ENCODE results near the gene POLE. TPM values are rescaled to one million over a fixed set of nuclear protein-coding genes. Genes with fewer than 3 reads are reported as not detected.

The POLE gene
- total RNA-seq, 3 donors from 2014 or later, result 45.0 to 72.2 (median 55.1) TPM

DNA sequence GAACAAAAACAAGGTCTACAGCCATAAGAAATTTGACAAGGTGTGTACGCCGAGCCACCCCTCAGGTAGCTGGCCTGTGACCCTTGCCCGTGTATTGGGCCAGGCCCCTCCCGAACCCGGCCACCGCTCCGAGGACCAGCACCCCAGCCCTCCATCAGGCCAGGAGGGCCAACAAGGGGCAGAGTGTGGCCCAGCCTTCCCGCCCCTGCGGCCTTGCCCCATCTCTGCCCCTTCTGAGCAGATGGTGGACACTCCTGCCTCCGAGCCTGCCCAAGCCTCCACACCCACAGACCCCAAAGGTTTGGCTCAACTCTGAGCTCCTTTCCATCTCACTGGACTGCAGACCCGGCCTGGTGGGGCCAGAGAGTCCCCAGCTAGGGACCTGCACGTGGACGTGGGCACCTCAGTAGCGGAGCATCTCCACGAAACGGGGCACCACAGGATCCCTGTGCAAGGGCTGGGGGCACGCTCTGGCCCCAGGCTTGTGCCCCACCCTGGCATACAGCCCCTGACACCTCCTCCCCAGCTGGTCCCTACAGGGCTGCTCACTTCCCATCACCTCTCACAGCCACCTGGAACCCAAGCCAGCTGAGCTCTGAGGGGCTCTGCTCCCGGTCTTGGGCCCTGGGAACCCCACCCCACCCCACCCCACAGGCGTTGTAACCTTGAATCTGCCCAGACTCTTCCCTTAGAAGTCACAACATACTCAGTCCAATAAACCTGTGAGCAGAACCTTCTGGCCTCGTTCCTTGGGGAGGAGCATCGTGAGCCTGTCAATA lies 65.3 kb downstream of the POLE start:
- TF ChIP-seq, protein P1, sequence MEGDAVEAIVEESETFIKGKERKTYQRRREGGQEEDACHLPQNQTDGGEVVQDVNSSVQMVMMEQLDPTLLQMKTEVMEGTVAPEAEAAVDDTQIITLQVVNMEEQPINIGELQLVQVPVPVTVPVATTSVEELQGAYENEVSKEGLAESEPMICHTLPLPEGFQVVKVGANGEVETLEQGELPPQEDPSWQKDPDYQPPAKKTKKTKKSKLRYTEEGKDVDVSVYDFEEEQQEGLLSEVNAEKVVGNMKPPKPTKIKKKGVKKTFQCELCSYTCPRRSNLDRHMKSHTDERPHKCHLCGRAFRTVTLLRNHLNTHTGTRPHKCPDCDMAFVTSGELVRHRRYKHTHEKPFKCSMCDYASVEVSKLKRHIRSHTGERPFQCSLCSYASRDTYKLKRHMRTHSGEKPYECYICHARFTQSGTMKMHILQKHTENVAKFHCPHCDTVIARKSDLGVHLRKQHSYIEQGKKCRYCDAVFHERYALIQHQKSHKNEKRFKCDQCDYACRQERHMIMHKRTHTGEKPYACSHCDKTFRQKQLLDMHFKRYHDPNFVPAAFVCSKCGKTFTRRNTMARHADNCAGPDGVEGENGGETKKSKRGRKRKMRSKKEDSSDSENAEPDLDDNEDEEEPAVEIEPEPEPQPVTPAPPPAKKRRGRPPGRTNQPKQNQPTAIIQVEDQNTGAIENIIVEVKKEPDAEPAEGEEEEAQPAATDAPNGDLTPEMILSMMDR (IDR thresholded peaks at IDR 0.05), result no peak
- Histone ChIP-seq H3K4me1 (ENCODE audit: low read depth) (peaks cover 4% of the 10 kb centered on the region), H3K9me3 (peaks cover 3% of the 10 kb centered on the region), H3K36me3 (ENCODE audit: low read depth) (no peaks in the 10 kb centered on the region), H3K4me3 (no peak overlapping the region)
- DNase-seq (peak in 1 of 3 donors; percentile 34), ATAC-seq (no peak)
- intact Hi-C loops (cut with DNase I, micrococcal nuclease), result no loop called here

DNA sequence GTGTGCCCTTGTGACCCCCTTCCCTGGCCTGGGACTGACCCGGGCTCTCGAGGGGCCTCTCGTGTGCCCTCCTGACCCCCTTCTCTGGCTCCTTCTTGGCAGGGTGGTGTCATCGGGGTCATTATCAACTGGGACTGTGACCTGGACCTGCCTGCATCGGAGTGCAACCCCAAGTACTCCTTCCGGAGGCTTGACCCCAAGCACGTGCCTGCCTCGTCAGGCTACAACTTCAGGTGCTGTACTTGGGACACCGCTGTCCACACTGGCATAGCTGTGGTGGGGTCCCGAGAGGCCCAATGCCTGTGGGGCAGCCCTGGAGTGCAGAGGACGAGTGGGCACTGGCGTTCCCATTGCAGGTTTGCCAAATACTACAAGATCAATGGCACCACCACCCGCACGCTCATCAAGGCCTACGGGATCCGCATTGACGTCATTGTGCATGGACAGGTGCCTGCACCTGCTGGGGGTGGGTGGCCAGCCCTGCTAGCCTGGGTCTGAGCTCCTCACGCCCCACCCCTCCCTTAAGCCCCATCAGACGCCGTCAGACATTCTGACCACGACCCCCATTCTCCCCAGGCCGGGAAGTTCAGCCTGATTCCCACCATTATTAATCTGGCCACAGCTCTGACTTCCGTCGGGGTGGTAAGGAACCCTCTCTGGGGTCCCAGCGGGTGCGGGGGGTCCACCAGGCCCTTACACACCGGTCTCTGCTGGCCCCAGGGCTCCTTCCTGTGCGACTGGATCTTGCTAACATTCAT lies 66.1 kb downstream of the POLE start:
- no peaks in the 10 kb centered on the region for H3K36me3 ChIP-seq (ENCODE audit: low read depth)
- H3K4me1 ChIP-seq (ENCODE audit: low read depth), result peaks cover 4% of the 10 kb centered on the region
- H3K9me3 ChIP-seq, result peaks cover 10% of the 10 kb centered on the region
- ATAC-seq (no peak), DNase-seq (peak in 1 of 3 donors; percentile 38)
- TF ChIP-seq, protein P1 (IDR thresholded peaks at IDR 0.05), result no peak
- intact Hi-C loops (cut with DNase I, micrococcal nuclease), result no loop called here
- no peak overlapping the region for H3K4me3 ChIP-seq

DNA sequence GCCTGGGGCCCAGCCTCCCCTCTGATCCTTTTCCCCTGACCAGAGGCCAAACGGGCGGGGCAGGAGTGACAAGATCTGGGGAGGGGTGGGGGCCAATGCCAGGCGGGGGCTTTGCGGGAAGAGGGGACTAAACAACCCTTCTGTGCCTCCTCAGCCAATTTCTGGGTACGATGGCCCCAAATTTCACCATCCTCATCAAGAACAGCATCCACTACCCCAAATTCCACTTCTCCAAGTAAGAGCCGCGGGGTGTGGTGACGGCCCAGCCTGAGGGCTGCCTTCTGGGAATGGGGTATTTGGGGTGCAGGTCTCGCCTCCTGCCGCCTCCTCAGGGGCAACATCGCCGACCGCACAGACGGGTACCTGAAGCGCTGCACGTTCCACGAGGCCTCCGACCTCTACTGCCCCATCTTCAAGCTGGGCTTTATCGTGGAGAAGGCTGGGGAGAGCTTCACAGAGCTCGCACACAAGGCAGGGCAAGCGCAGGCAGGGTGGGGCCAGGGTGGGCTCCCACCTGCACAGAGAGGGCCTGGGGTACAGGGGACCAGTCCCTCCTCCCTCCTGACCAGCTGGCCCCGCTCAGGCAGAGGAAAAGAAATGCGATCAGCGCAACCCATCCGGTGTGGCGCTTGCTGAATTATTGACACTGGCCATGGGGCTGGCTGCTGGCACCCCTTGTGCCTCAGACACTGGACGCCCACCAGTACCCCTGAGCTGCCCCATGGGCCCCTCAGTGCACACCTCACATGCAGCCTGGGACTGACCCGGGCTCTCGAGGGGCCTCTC lies 66.8 kb downstream of the POLE start:
- DNase-seq (peak in 2 of 3 donors; percentile 18 to 32), ATAC-seq (no peak)
- intact Hi-C loops (cut with DNase I, micrococcal nuclease), result no loop called here
- Histone ChIP-seq H3K4me1 (ENCODE audit: low read depth) (peaks cover 4% of the 10 kb centered on the region), H3K4me3 (no peak overlapping the region), H3K36me3 (ENCODE audit: low read depth) (no peaks in the 10 kb centered on the region), H3K9me3 (peaks cover 10% of the 10 kb centered on the region)
- TF ChIP-seq, protein P1 (IDR thresholded peaks at IDR 0.05), result no peak

DNA sequence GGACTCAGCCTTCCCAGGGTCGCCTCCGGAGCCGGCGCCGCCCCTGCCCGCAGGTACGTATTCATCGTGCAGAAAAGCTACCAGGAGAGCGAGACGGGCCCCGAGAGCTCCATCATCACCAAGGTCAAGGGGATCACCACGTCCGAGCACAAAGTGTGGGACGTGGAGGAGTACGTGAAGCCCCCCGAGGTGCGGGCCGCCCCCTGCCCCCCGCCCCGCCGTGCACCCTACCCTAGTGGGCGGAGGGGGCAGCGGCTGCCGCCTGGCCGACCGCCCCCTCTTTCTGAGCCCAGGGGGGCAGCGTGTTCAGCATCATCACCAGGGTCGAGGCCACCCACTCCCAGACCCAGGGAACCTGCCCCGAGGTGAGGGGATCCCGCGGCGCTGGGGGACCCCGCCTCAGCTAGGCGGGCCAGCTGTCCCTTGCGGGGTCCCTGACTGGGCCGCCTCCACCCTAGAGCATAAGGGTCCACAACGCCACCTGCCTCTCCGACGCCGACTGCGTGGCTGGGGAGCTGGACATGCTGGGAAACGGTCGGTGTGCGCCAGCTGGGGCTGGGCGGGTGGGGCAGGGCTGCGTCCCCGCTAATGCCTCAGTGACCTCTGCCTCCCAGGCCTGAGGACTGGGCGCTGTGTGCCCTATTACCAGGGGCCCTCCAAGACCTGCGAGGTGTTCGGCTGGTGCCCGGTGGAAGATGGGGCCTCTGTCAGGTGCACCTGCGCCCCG lies 67.6 kb downstream of the POLE start:
- H3K4me3 ChIP-seq, result no peak overlapping the region
- H3K9me3 ChIP-seq, result peaks cover 10% of the 10 kb centered on the region
- intact Hi-C loops (cut with DNase I, micrococcal nuclease), result no loop called here
- TF ChIP-seq, protein P1 (IDR thresholded peaks at IDR 0.05), result no peak
- ATAC-seq, result no peak
- peaks cover 4% of the 10 kb centered on the region for H3K4me1 ChIP-seq (ENCODE audit: low read depth)
- H3K36me3 ChIP-seq (ENCODE audit: low read depth), result no peaks in the 10 kb centered on the region
- peak in 2 of 3 donors; percentile 20 to 43 for DNase-seq

DNA sequence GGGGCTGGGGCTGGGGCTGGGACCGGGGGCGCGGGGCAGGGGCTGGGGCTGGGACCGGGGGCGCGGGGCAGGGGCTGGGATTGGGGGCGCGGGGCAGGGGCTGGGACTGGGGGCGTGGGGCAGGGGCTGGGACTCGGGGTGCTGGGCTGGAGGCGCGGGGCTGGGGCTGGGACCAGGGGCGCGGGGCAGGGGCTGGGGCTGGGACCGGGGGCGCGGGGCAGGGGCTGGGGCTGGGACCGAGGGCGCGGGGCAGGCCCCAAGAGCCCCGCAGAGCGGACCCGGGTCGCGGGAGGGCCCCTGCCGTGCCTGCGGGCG lies 68.1 kb downstream of the POLE start:
- intact Hi-C loops (cut with DNase I, micrococcal nuclease), result no loop called here

More for the DNA sequence above, 68.1 kb downstream of the POLE start:
- Histone ChIP-seq H3K36me3 (ENCODE audit: low read depth) (no peaks in the 10 kb centered on the region), H3K9me3 (peaks cover 10% of the 10 kb centered on the region), H3K4me1 (ENCODE audit: low read depth) (peaks cover 4% of the 10 kb centered on the region), H3K4me3 (no peak overlapping the region)
- TF ChIP-seq, protein P1 (IDR thresholded peaks at IDR 0.05), result no peak
- DNase-seq, result peak in 1 of 3 donors; percentile 38
- ATAC-seq, result no peak
